ENCODE data around the gene ADA.
"Not testable (repeated sequence)": the region's sequence is repeated elsewhere in the genome, so short reads cannot be mapped to it uniquely, and the experiment has no call there.

- TF ChIP-seq ZNF274 (IDR thresholded peaks at IDR 0.05; ENCODE audit: borderline replicate concordance, low read depth, low read length); GABPA (tag; conservative IDR thresholded peaks at IDR 0.05; ENCODE audit: low read depth); TAF7 (tag; IDR thresholded peaks at IDR 0.05); KDM1A (IDR thresholded peaks at IDR 0.05); PHF20 (IDR thresholded peaks at IDR 0.05; ENCODE audit: partially characterized antibody); POLR2A (conservative IDR thresholded peaks at IDR 0.05); SOX6 (IDR thresholded peaks at IDR 0.05); ZNF668 (CRISPR knock-in tag; IDR thresholded peaks at IDR 0.05); ELF4 (CRISPR knock-in tag; IDR thresholded peaks at IDR 0.05); EZH2 (IDR thresholded peaks at IDR 0.05; ENCODE audit: borderline replicate concordance, low read depth, low read length): not testable (repeated sequence)
These were observed 20.0 kb upstream of the ADA start for GRCh38 chr20:44671541-44671940.
